ENCODE data around the gene MPIG6B. TPM values are rescaled to one million over a fixed set of nuclear protein-coding genes. Genes with fewer than 3 reads are reported as not detected.
A peak's percentile ranks its signal among the peaks of the same experiment; 100 is the strongest.

MPIG6B gene
- total and polyA plus RNA-seq, 2 donors (not counting 1 experiment from before 2014, with no cell fraction given), result not detected

DNA sequence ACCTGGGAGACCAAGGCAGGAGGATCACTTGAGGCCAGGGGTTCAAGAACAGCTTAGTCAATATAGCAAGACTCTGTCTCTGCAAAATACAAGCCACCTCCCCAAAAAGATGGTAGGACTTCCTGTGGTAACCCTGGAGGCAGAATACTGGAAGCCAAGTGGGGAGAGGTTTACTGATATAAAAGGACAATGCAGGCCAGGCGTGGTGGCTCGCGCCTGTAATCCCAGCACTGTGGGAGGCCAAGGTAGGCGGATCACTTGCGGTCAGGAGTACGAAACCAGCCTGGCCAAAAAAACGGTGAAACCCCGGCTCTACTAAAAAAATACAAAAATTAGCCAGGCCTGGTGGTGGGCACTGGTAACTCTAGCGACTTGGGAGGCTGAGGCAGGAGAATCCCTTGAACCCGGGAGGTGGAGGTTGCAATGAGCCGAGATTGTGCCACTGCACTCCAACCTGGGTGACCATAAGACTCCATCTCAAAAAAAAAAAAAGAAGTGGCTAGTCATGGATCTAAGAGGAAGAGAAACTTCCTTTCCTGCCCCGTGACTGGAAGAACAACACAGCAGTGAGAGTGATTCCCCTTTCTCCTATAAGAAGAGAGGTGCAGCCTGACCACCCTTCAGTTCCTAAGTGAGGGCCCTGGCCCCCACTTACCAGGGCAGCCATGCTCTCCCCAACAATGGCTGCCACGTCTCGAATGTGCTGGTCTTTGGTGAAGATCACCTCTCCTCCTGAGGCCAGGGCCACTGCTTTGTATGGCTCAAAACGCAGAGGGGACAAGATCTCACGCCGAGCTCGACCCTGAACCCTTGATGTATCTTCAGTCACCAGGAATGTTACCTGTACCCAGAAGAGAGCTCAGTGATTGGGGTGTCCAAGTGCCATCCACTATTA, 45.4 kb downstream of the MPIG6B start:
- Histone ChIP-seq H3K4me2 (ENCODE audit: extremely low read depth, insufficient read depth, low read length) (no peak overlapping the region), H4K20me1 (ENCODE audit: control insufficient read depth, extremely low read depth, insufficient read depth, low read length) (no peaks in the 10 kb centered on the region)
- no peak for TF ChIP-seq CTCF (conservative IDR thresholded peaks at IDR 0.05 in 1 of 2, IDR thresholded peaks at IDR 0.05 in 1 of 2; ENCODE audit: low read depth in 1 of 2, low read length in 2 of 2)
- no peak for TF ChIP-seq EZH2 (IDR thresholded peaks at IDR 0.05; ENCODE audit: low read length, missing control alignments)

DNA sequence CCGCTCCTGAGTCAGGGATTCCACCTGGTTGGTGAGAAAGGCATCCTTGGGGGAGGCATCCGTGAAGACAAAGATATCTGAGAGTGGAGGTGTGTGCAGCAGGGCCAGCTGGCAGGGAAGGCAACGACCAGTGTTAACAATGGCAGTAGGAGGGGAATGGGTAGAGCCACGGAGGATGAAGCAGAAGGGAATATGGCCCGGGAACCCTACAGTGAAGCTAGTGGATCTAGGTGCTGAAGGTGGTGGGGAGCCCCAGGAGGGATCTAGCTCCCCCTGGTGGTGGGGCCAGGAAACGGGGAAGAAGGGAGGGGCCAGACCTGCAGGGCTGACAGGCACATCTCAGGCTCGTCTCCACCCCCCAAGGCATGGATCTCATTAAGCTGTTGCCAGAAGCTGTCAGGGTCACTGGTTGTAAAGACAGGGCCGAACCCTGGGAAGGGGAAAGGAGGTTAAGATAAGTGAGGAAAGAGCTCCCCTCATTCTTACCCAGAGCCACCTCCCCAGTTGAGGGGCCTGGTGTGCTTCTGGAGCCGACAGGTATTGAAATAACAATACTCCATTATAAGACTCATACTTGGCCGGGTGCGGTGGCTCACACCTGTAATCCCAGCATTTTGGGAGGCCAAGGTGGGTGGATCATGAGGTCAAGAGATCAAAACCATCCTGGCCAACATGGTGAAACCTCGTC, 46.7 kb downstream of the MPIG6B start:
- no peaks in the 10 kb centered on the region for H3K4me1 ChIP-seq (ENCODE audit: control insufficient read depth, extremely low read depth, insufficient read depth, low read length)
- DNase-seq (ENCODE audit: low read depth in 2 of 2), result peak in 1 of 2 donors; percentile 39
- no peaks in the 10 kb centered on the region for H4K20me1 ChIP-seq (ENCODE audit: control insufficient read depth, extremely low read depth, insufficient read depth, low read length)

More for the DNA sequence above, 45.4 kb downstream of the MPIG6B start:
- H3K27me3 ChIP-seq (ENCODE audit: control insufficient read depth, insufficient read depth, low read length), result no peaks in the 10 kb centered on the region
- no peaks in the 10 kb centered on the region for H3K79me2 ChIP-seq (ENCODE audit: control insufficient read depth, insufficient read depth, low read length)
- no peaks in the 10 kb centered on the region for H3K9me3 ChIP-seq (ENCODE audit: control insufficient read depth, insufficient read depth, low read depth, low read length)
- H3K4me3 ChIP-seq (replicated peaks in 1 of 4; ENCODE audit: control extremely low read depth in 1 of 4, insufficient read depth in 1 of 4, low read depth in 3 of 4, low read length in 4 of 4), result no peak overlapping the region
- no peak for DNase-seq (ENCODE audit: low read depth in 2 of 2)
- H2AFZ ChIP-seq (ENCODE audit: low read length), result no peak overlapping the region
- H3K9ac ChIP-seq (ENCODE audit: insufficient read depth, low read length), result no peak overlapping the region
- no peaks in the 10 kb centered on the region for H3K36me3 ChIP-seq (ENCODE audit: control insufficient read depth, insufficient read depth, low read length)
- peaks cover under 1% of the 10 kb centered on the region for H3K4me1 ChIP-seq (ENCODE audit: control insufficient read depth, extremely low read depth, insufficient read depth, low read length)
- no peak overlapping the region for H3K27ac ChIP-seq (ENCODE audit: insufficient read depth, low read length)

More for the DNA sequence above, 46.7 kb downstream of the MPIG6B start:
- Histone ChIP-seq H3K4me3 (replicated peaks in 1 of 4; ENCODE audit: control extremely low read depth in 1 of 4, insufficient read depth in 1 of 4, low read depth in 3 of 4, low read length in 4 of 4) (no peak overlapping the region), H3K36me3 (ENCODE audit: control insufficient read depth, insufficient read depth, low read length) (no peaks in the 10 kb centered on the region), H3K27me3 (ENCODE audit: control insufficient read depth, insufficient read depth, low read length) (no peaks in the 10 kb centered on the region), H3K79me2 (ENCODE audit: control insufficient read depth, insufficient read depth, low read length) (no peaks in the 10 kb centered on the region), H3K9ac (ENCODE audit: insufficient read depth, low read length) (no peak overlapping the region), H2AFZ (ENCODE audit: low read length) (no peak overlapping the region), H3K4me2 (ENCODE audit: extremely low read depth, insufficient read depth, low read length) (no peak overlapping the region), H3K27ac (ENCODE audit: insufficient read depth, low read length) (no peak overlapping the region), H3K9me3 (ENCODE audit: control insufficient read depth, insufficient read depth, low read depth, low read length) (no peaks in the 10 kb centered on the region)
- TF ChIP-seq CTCF (conservative IDR thresholded peaks at IDR 0.05 in 1 of 2, IDR thresholded peaks at IDR 0.05 in 1 of 2; ENCODE audit: low read depth in 1 of 2, low read length in 2 of 2) (peak; percentile 68 to 71), EZH2 (IDR thresholded peaks at IDR 0.05; ENCODE audit: low read length, missing control alignments) (no peak)
